SU-DHL-6 (cell line): ENCODE results near the gene TIMP2.

ENCODE experiments used
- H2AFZ ChIP-seq: fragments of 200-600 bp; sonication (generic); 2 replicates; pipeline ENCODE4 v1.6.1; 2014; ENCODE audit warnings: low read depth, mild to moderate bottlenecking, moderate library complexity, mixed read lengths, antibody characterized with exemption, low read length; ENCODE audit not compliant: severe bottlenecking
- H3F3A ChIP-seq: fragments of 200-600 bp; shearing (Covaris generic); 2 replicates; pipeline ENCODE4 v1.6.0; 2016; ENCODE audit warnings: antibody characterized with exemption, mild to moderate bottlenecking; ENCODE audit not compliant: insufficient read depth
- H3K27ac ChIP-seq: fragments of 200-600 bp; sonication (generic); 2 replicates; pipeline ENCODE4 v1.5.1; 2016; ENCODE audit warnings: low read depth, mild to moderate bottlenecking, low read length, moderate library complexity, mixed read lengths
- H3K27me3 ChIP-seq: fragments of 200-600 bp; sonication (generic), shearing (Covaris generic); 2 replicates; pipeline ENCODE4 v1.6.0; 2014; ENCODE audit warnings: mild to moderate bottlenecking, low read length
- H3K36me3 ChIP-seq: fragments of 200-600 bp; sonication (generic); 2 replicates; pipeline ENCODE4 v1.6.1; 2014; ENCODE audit warnings: mild to moderate bottlenecking, low read length, mixed read lengths
- H3K4me2 ChIP-seq: fragments of 300-600, 200-600 bp; shearing (Covaris generic), sonication (generic); 2 replicates; pipeline ENCODE4 v1.6.0; 2014; ENCODE audit warnings: low read length, low read depth, mild to moderate bottlenecking; ENCODE audit not compliant: poor library complexity, severe bottlenecking
- H3K4me3 ChIP-seq: fragments of 200-600 bp; sonication (generic); 2 replicates; pipeline ENCODE4 v1.5.1; 2014; ENCODE audit warnings: antibody characterized with exemption, low read length, mild to moderate bottlenecking, mixed read lengths; ENCODE audit not compliant: insufficient read depth, poor library complexity, severe bottlenecking
- H3K79me2 ChIP-seq: fragments of 200-600 bp; sonication (generic); 2 replicates; pipeline ENCODE4 v1.6.1; 2014; ENCODE audit warnings: mild to moderate bottlenecking, low read length, moderate library complexity; ENCODE audit not compliant: insufficient read depth
- H3K9ac ChIP-seq: fragments of 200-600 bp; sonication (generic); 2 replicates; pipeline ENCODE4 v1.7.0; 2014; ENCODE audit warnings: mild to moderate bottlenecking, low read length
- H3K9me2 ChIP-seq: fragments of 200-600 bp; sonication (generic); replicated peaks from 2 replicates; pipeline ENCODE4 v1.6.1; 2014; ENCODE audit warnings: low read length; ENCODE audit not compliant: insufficient read depth
- H3K9me3 ChIP-seq: fragments of 200-600 bp; sonication (generic); 2 replicates; pipeline ENCODE4 v1.6.1; 2014; ENCODE audit warnings: low read length, mixed read lengths; ENCODE audit not compliant: insufficient read depth
- H4K20me1 ChIP-seq: fragments of 200-600 bp; sonication (generic); 2 replicates; pipeline ENCODE4 v1.6.1; 2014; ENCODE audit warnings: low read depth, mild to moderate bottlenecking, antibody characterized with exemption, low read length, moderate library complexity, mixed read lengths
- CTCF ChIP-seq: fragments of 200-600 bp; sonication (generic); IDR thresholded peaks from one replicate; pipeline ENCODE4 v1.5.1; 2017; ENCODE audit warnings: antibody characterized with exemption, mild to moderate bottlenecking, low read length, moderate library complexity; ENCODE audit not compliant: insufficient read depth, poor library complexity, severe bottlenecking
- EZH2phosphoT487 ChIP-seq: fragments of 200-600 bp; sonication (generic), shearing (Covaris generic); conservative IDR thresholded peaks from 2 replicates; pipeline ENCODE4 v1.6.1; 2018; ENCODE audit warnings: mild to moderate bottlenecking, antibody characterized with exemption, low read length, moderate library complexity, mixed read lengths

The TIMP2 gene

GRCh38 chr17:78951967-78952551 is 26.9 kb upstream of the TIMP2 start:
- Histone ChIP-seq H3K9ac (no peak overlapping the region), H2AFZ (no peak overlapping the region), H3K4me3 (no peak overlapping the region), H3K36me3 (no peaks in the 10 kb centered on the region), H3K9me2 (no peaks in the 10 kb centered on the region), H3K9me3 (peaks cover 9% of the 10 kb centered on the region; the same call in 1 of the 2 replicates), H4K20me1 (no peaks in the 10 kb centered on the region), H3F3A (no peaks in the 10 kb centered on the region), H3K27ac (no peak overlapping the region), H3K4me2 (no peak overlapping the region), H3K27me3 (no peaks in the 10 kb centered on the region), H3K79me2 (no peaks in the 10 kb centered on the region)
- TF ChIP-seq CTCF (no peak), EZH2phosphoT487 (no peak)

DNA sequence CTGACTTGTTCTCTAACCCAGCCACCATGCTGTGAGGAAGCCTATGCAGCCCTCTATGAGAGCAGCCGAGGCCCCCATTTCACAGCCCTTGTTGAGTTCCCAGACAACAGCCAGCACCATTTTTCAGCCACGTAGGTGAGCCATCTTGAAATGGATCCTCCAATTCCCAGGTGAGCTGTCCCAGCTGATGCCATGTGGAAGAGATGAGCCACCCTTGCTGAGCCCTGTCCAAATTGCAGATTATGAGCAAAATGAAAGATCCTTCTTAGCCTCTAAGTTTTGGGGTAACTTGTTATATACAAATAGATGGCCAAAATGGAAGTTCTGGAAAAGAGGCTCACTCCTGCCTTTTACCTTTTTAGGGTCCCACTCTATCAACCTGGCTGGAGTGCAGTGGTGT is 25.7 kb upstream of the TIMP2 start:
- Histone ChIP-seq H4K20me1 (no peaks in the 10 kb centered on the region), H3K9ac (no peak overlapping the region), H3K27me3 (no peaks in the 10 kb centered on the region), H3K79me2 (no peaks in the 10 kb centered on the region), H2AFZ (no peak overlapping the region), H3K4me3 (no peak overlapping the region), H3K9me2 (no peaks in the 10 kb centered on the region), H3K27ac (no peak overlapping the region), H3F3A (no peaks in the 10 kb centered on the region), H3K36me3 (no peaks in the 10 kb centered on the region), H3K9me3 (peaks cover 9% of the 10 kb centered on the region; the same call in 1 of the 2 replicates), H3K4me2 (no peak overlapping the region)
- no peak for TF ChIP-seq EZH2phosphoT487
- TF ChIP-seq CTCF = no peak

DNA sequence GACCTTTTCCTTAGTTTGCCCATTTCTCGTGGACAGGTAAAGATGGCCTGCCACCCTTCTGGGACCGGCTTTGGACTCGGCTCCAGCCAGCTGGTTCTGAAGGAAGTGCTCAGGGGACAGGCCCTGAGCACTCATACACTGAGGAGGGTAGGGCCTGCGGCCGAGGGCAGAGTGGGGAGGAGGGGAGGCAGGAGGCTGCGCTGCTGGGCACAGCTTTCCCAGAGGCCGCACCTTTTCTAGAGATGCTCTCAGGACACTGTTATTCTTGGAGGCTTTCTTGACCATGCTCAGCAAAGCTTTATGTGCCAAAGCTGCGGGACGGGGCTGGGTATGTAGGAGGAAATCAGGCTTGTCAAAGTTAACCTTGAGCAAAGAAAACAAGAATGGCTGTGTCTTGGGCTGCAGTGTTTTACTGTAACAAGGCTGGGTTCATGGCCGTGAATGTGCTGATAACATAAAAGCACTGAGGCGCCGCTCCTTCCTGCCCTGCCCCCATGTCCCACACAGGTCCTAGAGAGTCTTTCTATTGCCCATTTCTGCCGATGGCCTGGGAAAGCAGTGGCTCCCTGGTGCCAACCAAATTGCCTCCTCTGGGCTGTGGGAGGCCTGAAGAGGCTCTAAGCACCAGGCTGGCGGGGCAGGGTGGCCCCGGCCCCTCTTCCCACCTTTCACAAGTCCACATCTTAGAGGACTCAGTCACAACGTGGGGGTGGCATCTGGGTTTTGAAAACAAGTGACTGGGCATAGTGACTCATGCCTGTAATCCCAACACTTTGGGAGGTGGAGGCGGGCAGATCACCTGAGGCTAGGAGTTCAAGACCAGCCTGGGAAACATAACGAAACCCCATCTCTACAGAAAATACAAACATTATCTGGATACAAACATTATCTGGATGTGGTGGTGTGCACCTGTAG is 22.3 kb upstream of the TIMP2 start:
- Histone ChIP-seq H3K9ac (no peak overlapping the region), H3K4me3 (no peak overlapping the region), H3K9me3 (peaks cover 9% of the 10 kb centered on the region; the same call in 1 of the 2 replicates), H3K27me3 (no peaks in the 10 kb centered on the region; the same call in 1 of the 2 replicates), H2AFZ (no peak overlapping the region), H3K27ac (no peak overlapping the region), H3K9me2 (no peaks in the 10 kb centered on the region), H3K36me3 (no peaks in the 10 kb centered on the region), H3K4me2 (no peak overlapping the region), H3F3A (no peaks in the 10 kb centered on the region), H4K20me1 (no peaks in the 10 kb centered on the region), H3K79me2 (no peaks in the 10 kb centered on the region)
- TF ChIP-seq CTCF = no peak
- no peak for TF ChIP-seq EZH2phosphoT487
